ENCODE measurements around the gene LRRC46. TPM values are rescaled to one million over a fixed set of nuclear protein-coding genes. Genes with fewer than 3 reads are reported as not detected.

The LRRC46 gene
- total and polyA plus RNA-seq, 2 of the 13 experiments (the other 11 are each of a cell fraction or from before 2014, with no cell fraction given), result 0.09 TPM

- no peak for DNase-seq (ENCODE audit: low spot score)
- no peak for FAIRE-seq
- H3K79me2 ChIP-seq (ENCODE audit: insufficient read depth, low read length), result no peaks in the 10 kb centered on the region
- no peak overlapping the region for H3K4me2 ChIP-seq (ENCODE audit: low read depth, low read length)
- POLR2A ChIA-PET, result no interaction called here
- intact Hi-C loops (cut with micrococcal nuclease; ENCODE audit: unreplicated experiment) (no loop called here), in situ Hi-C loops (cut with HindIII; ENCODE audit: extremely low pct_ligation_motif_present, low pct_unique_long_range_greater_than_20kb) (no loop called here)
- no peaks in the 10 kb centered on the region for H3K9me3 ChIP-seq (ENCODE audit: low read length)
- no peak overlapping the region for H3K4me3 ChIP-seq (replicated peaks in 1 of 3; ENCODE audit: insufficient read depth in 1 of 3, low read depth in 2 of 3, low read length in 3 of 3)
- no peak overlapping the region for H3K9ac ChIP-seq (ENCODE audit: insufficient read depth, low read depth, low read length)
- no peak for ATAC-seq
- H4K20me1 ChIP-seq (ENCODE audit: insufficient read depth, low read length), result no peaks in the 10 kb centered on the region
- CTCF ChIA-PET (ENCODE audit: low intra/inter-chr PET ratio, low total read pairs), result no interaction called here
- H3K27ac ChIP-seq (ENCODE audit: extremely low read length, insufficient read depth, low read length), result no peak overlapping the region
- TF ChIP-seq KDM5B (CRISPR knock-in tag; IDR thresholded peaks at IDR 0.05; ENCODE audit: borderline replicate concordance) (no peak), RCOR2 (CRISPR knock-in tag; IDR thresholded peaks at IDR 0.05) (no peak), MXD1 (CRISPR knock-in tag; IDR thresholded peaks at IDR 0.05) (no peak), MEIS1 (CRISPR knock-in tag; IDR thresholded peaks at IDR 0.05; ENCODE audit: borderline replicate concordance) (no peak), MBNL3 (CRISPR knock-in tag; conservative IDR thresholded peaks at IDR 0.05) (no peak), SMARCC2 (IDR thresholded peaks at IDR 0.05) (no peak), SALL2 (CRISPR knock-in tag; IDR thresholded peaks at IDR 0.05) (no peak), TRAFD1 (CRISPR knock-in tag; IDR thresholded peaks at IDR 0.05; ENCODE audit: borderline replicate concordance) (no peak), FLYWCH1 (CRISPR knock-in tag; IDR thresholded peaks at IDR 0.05) (no peak), E2F2 (CRISPR knock-in tag; IDR thresholded peaks at IDR 0.05; ENCODE audit: borderline replicate concordance) (no peak), GTF3A (CRISPR knock-in tag; conservative IDR thresholded peaks at IDR 0.05) (no peak), CEBPG (CRISPR knock-in tag; IDR thresholded peaks at IDR 0.05) (no peak), ZNF275 (CRISPR knock-in tag; IDR thresholded peaks at IDR 0.05; ENCODE audit: borderline replicate concordance) (no peak), NR3C1 (CRISPR knock-in tag; IDR thresholded peaks at IDR 0.05) (no peak), ZNF747 (CRISPR knock-in tag; IDR thresholded peaks at IDR 0.05; ENCODE audit: borderline replicate concordance) (no peak), BRCA1 (CRISPR knock-in tag; IDR thresholded peaks at IDR 0.05) (no peak)
- H3K4me1 ChIP-seq (ENCODE audit: insufficient read depth, low read length), result peaks cover 14% of the 10 kb centered on the region
- no TSS peak for BruUV-seq (replicated peaks)
- no peaks in the 10 kb centered on the region; a peak in 1 of 5 replicates for H3K27me3 ChIP-seq (ENCODE audit: control insufficient read depth in 1 of 2, insufficient read depth in 2 of 2, low read length in 2 of 2)
- H2AFZ ChIP-seq (ENCODE audit: low read length), result no peak overlapping the region
- 95% methylated on average over 10 of the region's 10 CpGs for WGBS (ENCODE audit: low lambda C conversion rate)
- peaks cover 16 to 25% of the 10 kb centered on the region in 2 experiments; a peak in 4 of 5 replicates for H3K36me3 ChIP-seq (replicated peaks in 1 of 2; ENCODE audit: control insufficient read depth in 1 of 2, insufficient read depth in 2 of 2, low read length in 2 of 2)
Observed at GRCh38 chr17:47816947-47817346, 14.5 kb upstream of the LRRC46 start.

All from HepG2 (cell line).